ENCODE results near the gene DNAJC6.

The DNAJC6 gene

DNA sequence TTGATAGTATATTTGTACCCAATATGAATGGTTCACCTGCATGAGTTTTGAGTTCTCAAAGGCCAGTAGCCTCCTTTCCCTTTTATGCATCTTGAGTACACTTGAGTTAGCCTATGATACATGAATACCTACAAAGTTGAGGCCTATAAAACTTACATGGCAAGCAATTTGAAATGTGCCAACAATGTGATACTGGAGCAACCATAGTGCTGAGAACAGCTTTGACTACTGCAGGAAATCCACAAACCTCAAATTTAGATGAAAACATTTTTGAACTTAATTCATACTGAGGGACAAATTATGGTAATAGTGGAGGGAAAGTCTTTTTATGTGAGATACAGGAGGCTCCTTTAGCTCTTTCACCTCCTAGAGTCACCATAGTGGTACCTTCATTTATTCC lies 148.5 kb downstream of the DNAJC6 start:
- TF ChIP-seq CTCF (IDR thresholded peaks at IDR 0.05; ENCODE audit: control insufficient read depth, extremely low read depth, insufficient read depth): no peak
- no peak overlapping the region for H3K4me3 ChIP-seq (ENCODE audit: low read depth, low read length)
- DNase-seq (ENCODE audit: low read depth): no peak

- no peak for DNase-seq (ENCODE audit: low read depth)
- no peak overlapping the region for H3K4me3 ChIP-seq (ENCODE audit: low read depth, low read length)
- TF ChIP-seq CTCF (IDR thresholded peaks at IDR 0.05; ENCODE audit: control insufficient read depth, extremely low read depth, insufficient read depth): no peak
Observed at GRCh38 chr1:65458730-65459396, 149.5 kb downstream of the DNAJC6 start.

- DNase-seq (ENCODE audit: low read depth): no peak
- TF ChIP-seq CTCF (IDR thresholded peaks at IDR 0.05; ENCODE audit: control insufficient read depth, extremely low read depth, insufficient read depth): peak; percentile 68
- H3K4me3 ChIP-seq (ENCODE audit: low read depth, low read length): no peak overlapping the region
Observed at GRCh38 chr1:65459397-65459768, 150.0 kb downstream of the DNAJC6 start.

Measured in LNCaP clone FGC (cell line).